HUES6 (cell line): Measurements from ENCODE around the gene MKKS.
"Not testable (repeated sequence)": the region's sequence is repeated elsewhere in the genome, so short reads cannot be mapped to it uniquely, and the experiment has no call there.

Experiments used
- H3K27ac ChIP-seq: 2 replicates; pipeline ENCODE4 v1.7.0; 2013; ENCODE audit warnings: low read depth, mild to moderate bottlenecking, low read length, inconsistent platforms
- H3K27me3 ChIP-seq: 2 replicates; pipeline ENCODE4 v1.6.1; 2013; ENCODE audit warnings: low read length; ENCODE audit not compliant: control insufficient read depth, insufficient read depth
- H3K36me3 ChIP-seq: 2 replicates; pipeline ENCODE4 v1.6.1; 2013; ENCODE audit warnings: low read length; ENCODE audit not compliant: control insufficient read depth, insufficient read depth
- H3K4me1 ChIP-seq: 2 replicates; pipeline ENCODE4 v1.6.1; 2013; ENCODE audit warnings: low read length; ENCODE audit not compliant: control insufficient read depth, insufficient read depth
- H3K4me3 ChIP-seq: 2 replicates; pipeline ENCODE4 v1.5.1; 2013; ENCODE audit warnings: low read depth, low read length
- H3K9ac ChIP-seq: one replicate; pipeline ENCODE4 v1.6.1; 2013; ENCODE audit warnings: mild to moderate bottlenecking, low read length
- H3K9me3 ChIP-seq: 2 replicates; pipeline ENCODE4 v1.6.1; 2013; ENCODE audit warnings: low read depth, low read length; ENCODE audit not compliant: control insufficient read depth, insufficient read depth

The MKKS gene

GRCh38 chr20:10432079-10432478 is 1.9 kb downstream of the MKKS start:
- Histone ChIP-seq H3K36me3 (no peaks in the 10 kb centered on the region; the same call in 1 of the 2 replicates), H3K4me3 (peak overlapping the region; percentile 18; the same call in 1 of the 2 replicates), H3K27ac (no peak overlapping the region)

GRCh38 chr20:10430704-10431103 is 3.3 kb downstream of the MKKS start:
- Histone ChIP-seq H3K27me3 (no peaks in the 10 kb centered on the region), H3K27ac (no peak overlapping the region), H3K4me1 (peaks cover 33% of the 10 kb centered on the region), H3K36me3 (peaks cover 9% of the 10 kb centered on the region), H3K9me3 (no peaks in the 10 kb centered on the region), H3K9ac (no peak overlapping the region), H3K4me3 (no peak overlapping the region)

More at GRCh38 chr20:10432079-10432478, 1.9 kb downstream of the MKKS start:
- Histone ChIP-seq H3K9me3 (no peaks in the 10 kb centered on the region), H3K27me3 (no peaks in the 10 kb centered on the region), H3K4me1 (peaks cover 35% of the 10 kb centered on the region), H3K9ac (no peak overlapping the region)

GRCh38 chr20:10430000-10430466 is 4.0 kb downstream of the MKKS start:
- peaks cover 14% of the 10 kb centered on the region for H3K36me3 ChIP-seq
- no peak overlapping the region for H3K9ac ChIP-seq
- H3K27ac ChIP-seq: peak overlapping the region; percentile 54; the same call in 1 of the 2 replicates
- no peak overlapping the region for H3K4me3 ChIP-seq
- peaks cover 32% of the 10 kb centered on the region for H3K4me1 ChIP-seq
- no peaks in the 10 kb centered on the region for H3K27me3 ChIP-seq
- H3K9me3 ChIP-seq: no peaks in the 10 kb centered on the region

- Histone ChIP-seq H3K9me3 (no peaks in the 10 kb centered on the region), H3K27ac (no peak overlapping the region), H3K9ac (no peak overlapping the region), H3K36me3 (peaks cover 14% of the 10 kb centered on the region), H3K4me3 (no peak overlapping the region), H3K27me3 (no peaks in the 10 kb centered on the region), H3K4me1 (peaks cover 32% of the 10 kb centered on the region)
Observed at GRCh38 chr20:10429443-10429981, 4.5 kb downstream of the MKKS start.

GRCh38 chr20:10428008-10428407 is 6.0 kb downstream of the MKKS start:
- H3K27ac ChIP-seq: no peak overlapping the region
- H3K4me1 ChIP-seq: peaks cover 32% of the 10 kb centered on the region

GRCh38 chr20:10427060-10427692 is 6.8 kb downstream of the MKKS start:
- H3K4me1 ChIP-seq: peaks cover 29% of the 10 kb centered on the region
- no peak overlapping the region for H3K27ac ChIP-seq
- H3K36me3 ChIP-seq: peaks cover 24% of the 10 kb centered on the region
- no peaks in the 10 kb centered on the region for H3K9me3 ChIP-seq
- H3K4me3 ChIP-seq: no peak overlapping the region
- H3K27me3 ChIP-seq: no peaks in the 10 kb centered on the region
- no peak overlapping the region for H3K9ac ChIP-seq

More at GRCh38 chr20:10428008-10428407, 6.0 kb downstream of the MKKS start:
- H3K36me3 ChIP-seq: peaks cover 24% of the 10 kb centered on the region
- no peaks in the 10 kb centered on the region for H3K9me3 ChIP-seq
- no peak overlapping the region for H3K9ac ChIP-seq
- H3K27me3 ChIP-seq: no peaks in the 10 kb centered on the region
- H3K4me3 ChIP-seq: no peak overlapping the region

GRCh38 chr20:10423735-10424134 is 10.3 kb downstream of the MKKS start:
- H3K9ac ChIP-seq: no peak overlapping the region
- no peak overlapping the region for H3K4me3 ChIP-seq
- H3K27me3 ChIP-seq: no peaks in the 10 kb centered on the region
- H3K9me3 ChIP-seq: no peaks in the 10 kb centered on the region
- peaks cover 35% of the 10 kb centered on the region for H3K36me3 ChIP-seq
- no peak overlapping the region for H3K27ac ChIP-seq
- H3K4me1 ChIP-seq: peaks cover 12% of the 10 kb centered on the region; the same call in 1 of the 2 replicates

- Histone ChIP-seq H3K4me3 (no peak overlapping the region), H3K27me3 (no peaks in the 10 kb centered on the region), H3K4me1 (peaks cover 25% of the 10 kb centered on the region), H3K9me3 (no peaks in the 10 kb centered on the region), H3K9ac (no peak overlapping the region), H3K27ac (peak overlapping the region; percentile 42; the same call in 1 of the 2 replicates), H3K36me3 (peaks cover 52% of the 10 kb centered on the region)
Observed at GRCh38 chr20:10419550-10420133, 14.4 kb downstream of the MKKS start.

GRCh38 chr20:10417218-10417617 is 16.8 kb downstream of the MKKS start:
- H3K4me3 ChIP-seq, H3K9ac ChIP-seq, H3K27me3 ChIP-seq, H3K27ac ChIP-seq, H3K9me3 ChIP-seq: not testable (repeated sequence)
- Histone ChIP-seq H3K4me1 (peaks cover 25% of the 10 kb centered on the region), H3K36me3 (peaks cover 49% of the 10 kb centered on the region)

GRCh38 chr20:10415013-10415650 is 18.9 kb downstream of the MKKS start:
- H3K36me3 ChIP-seq: peaks cover 46% of the 10 kb centered on the region
- no peaks in the 10 kb centered on the region for H3K27me3 ChIP-seq
- H3K4me3 ChIP-seq: no peak overlapping the region
- H3K4me1 ChIP-seq: peaks cover 20% of the 10 kb centered on the region
- H3K9me3 ChIP-seq: no peaks in the 10 kb centered on the region
- H3K9ac ChIP-seq: no peak overlapping the region
- peak overlapping the region; percentile 13; the same call in 1 of the 2 replicates for H3K27ac ChIP-seq
